AG09319 (cell line): ENCODE results near the gene TMEM128.

Experiments used
- DNase-seq: peaks from one replicate; pipeline ENCODE4 v3.0.0-alpha.2; 2010; ENCODE audit warnings: low read depth; ENCODE audit errors: extremely low read depth
- TF ChIP-seq, protein P1 (sequence below): IDR thresholded peaks from 2 replicates; pipeline ENCODE4 v1.5.1; 2011; ENCODE audit warnings: low read depth, mild to moderate bottlenecking, inconsistent platforms, low read length, moderate library complexity

The TMEM128 gene

DNA sequence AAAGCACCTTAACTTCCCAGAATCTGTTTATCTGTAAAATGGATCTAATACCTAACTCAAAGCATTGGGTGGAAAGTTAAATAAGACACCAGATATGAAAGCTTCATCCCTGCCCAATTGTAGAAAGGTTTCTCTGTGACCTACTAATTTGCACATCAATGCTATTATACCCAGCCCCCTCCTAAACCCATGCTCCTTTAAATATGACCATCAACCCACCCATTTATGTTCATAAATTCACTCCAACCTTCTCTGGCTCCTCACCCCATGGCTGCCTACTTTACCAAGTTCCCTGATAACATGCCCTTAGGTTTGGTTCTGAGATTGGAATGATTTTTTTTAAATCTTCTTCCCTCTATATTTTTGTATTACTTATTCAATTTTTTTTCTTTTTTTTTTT lies 40.1 kb upstream of the TMEM128 start:
- DNase-seq, result no peak
- TF ChIP-seq, protein P1, sequence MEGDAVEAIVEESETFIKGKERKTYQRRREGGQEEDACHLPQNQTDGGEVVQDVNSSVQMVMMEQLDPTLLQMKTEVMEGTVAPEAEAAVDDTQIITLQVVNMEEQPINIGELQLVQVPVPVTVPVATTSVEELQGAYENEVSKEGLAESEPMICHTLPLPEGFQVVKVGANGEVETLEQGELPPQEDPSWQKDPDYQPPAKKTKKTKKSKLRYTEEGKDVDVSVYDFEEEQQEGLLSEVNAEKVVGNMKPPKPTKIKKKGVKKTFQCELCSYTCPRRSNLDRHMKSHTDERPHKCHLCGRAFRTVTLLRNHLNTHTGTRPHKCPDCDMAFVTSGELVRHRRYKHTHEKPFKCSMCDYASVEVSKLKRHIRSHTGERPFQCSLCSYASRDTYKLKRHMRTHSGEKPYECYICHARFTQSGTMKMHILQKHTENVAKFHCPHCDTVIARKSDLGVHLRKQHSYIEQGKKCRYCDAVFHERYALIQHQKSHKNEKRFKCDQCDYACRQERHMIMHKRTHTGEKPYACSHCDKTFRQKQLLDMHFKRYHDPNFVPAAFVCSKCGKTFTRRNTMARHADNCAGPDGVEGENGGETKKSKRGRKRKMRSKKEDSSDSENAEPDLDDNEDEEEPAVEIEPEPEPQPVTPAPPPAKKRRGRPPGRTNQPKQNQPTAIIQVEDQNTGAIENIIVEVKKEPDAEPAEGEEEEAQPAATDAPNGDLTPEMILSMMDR, result no peak

DNA sequence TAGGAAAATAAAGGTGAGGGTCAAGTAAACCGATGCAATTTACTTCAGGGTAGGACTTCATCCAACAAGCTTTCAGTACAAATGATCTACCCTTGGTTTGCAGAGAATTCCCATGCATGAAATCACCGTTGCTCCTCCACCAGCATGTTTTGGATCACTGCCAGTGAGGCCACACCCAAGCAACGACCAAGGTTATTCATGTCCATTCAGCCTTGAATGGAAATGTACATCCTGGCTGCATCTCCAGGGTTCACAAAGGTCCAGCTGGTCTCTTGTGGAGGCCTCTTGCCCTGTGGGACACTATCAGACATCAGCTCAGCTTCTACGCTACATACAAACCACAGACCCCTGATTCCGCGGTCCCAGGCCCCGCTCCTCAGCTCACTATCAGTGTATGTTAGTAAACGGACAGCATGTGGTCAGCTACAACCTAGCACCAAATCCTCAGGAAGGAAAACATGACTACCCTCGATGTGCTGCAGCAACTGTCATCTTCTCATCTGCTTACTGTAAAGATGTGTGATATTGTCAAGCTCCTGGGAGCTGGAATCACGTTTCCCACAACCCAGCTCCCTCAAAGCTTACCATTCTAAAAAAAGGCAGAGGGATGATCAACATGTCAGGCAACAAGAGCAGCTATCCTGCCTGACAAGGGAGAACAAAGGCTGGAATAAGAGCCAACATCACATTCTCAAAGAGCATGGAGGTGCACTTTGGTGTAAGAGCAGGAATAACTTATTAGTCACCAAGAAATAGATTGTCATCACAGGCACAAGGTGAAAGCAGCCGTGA lies 37.0 kb upstream of the TMEM128 start:
- TF ChIP-seq, protein P1, result no peak
- no peak for DNase-seq

GRCh38 chr4:4281787-4282186 lies 33.8 kb upstream of the TMEM128 start:
- TF ChIP-seq, protein P1, result no peak
- no peak for DNase-seq

DNA sequence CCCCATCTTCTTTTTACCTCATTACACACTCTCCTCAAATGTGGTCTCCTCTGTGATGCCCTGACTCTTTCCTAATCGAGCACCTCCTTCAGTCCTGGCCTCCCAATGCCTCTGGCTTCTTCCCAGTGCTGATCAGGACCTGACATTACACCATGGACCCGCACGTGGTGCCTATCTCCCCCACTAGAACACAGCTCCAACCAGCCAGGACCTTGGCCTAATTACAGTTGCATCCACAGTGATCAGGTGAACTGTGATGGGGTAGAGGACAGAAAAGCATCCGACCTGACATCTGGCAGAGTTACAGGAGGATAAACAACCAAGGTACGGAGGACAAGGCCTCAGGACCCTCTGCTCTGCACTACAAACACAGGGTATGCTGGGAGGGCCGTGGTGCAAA lies 29.5 kb upstream of the TMEM128 start:
- TF ChIP-seq, protein P1, result no peak
- no peak for DNase-seq

- no peak for DNase-seq
- TF ChIP-seq, protein P1, result no peak
These were observed 26.2 kb upstream of the TMEM128 start for GRCh38 chr4:4274226-4274625.

- DNase-seq, result no peak
- TF ChIP-seq, protein P1, result no peak
These were observed 23.9 kb upstream of the TMEM128 start for GRCh38 chr4:4271912-4272311.

- TF ChIP-seq, protein P1, result no peak
- no peak for DNase-seq
These were observed 22.5 kb upstream of the TMEM128 start for GRCh38 chr4:4270529-4270928.
